HG03159 (cell line): Measurements from ENCODE around the gene DOHH.

Experiments
- ATAC-seq: cut with Tn5 transposase; IDR thresholded peaks from one replicate; pipeline ENCODE4 v1.9.1; 2021; ENCODE audit warnings: mild to moderate bottlenecking, moderate library complexity; ENCODE audit not compliant: unreplicated experiment

The DOHH gene

GRCh38 chr19:3479834-3480215 is 20.6 kb downstream of the DOHH start:
- no peak for ATAC-seq

- ATAC-seq, result no peak
These were observed 21.2 kb downstream of the DOHH start for GRCh38 chr19:3479177-3479833.

- no peak for ATAC-seq
These were observed 21.9 kb downstream of the DOHH start for GRCh38 chr19:3478409-3479176.

GRCh38 chr19:3477951-3478350 is 22.5 kb downstream of the DOHH start:
- ATAC-seq, result no peak

- ATAC-seq, result no peak
These were observed 23.0 kb downstream of the DOHH start for GRCh38 chr19:3477506-3477905.

- no peak for ATAC-seq
These were observed 23.6 kb downstream of the DOHH start for GRCh38 chr19:3476830-3477229.

- no peak for ATAC-seq
These were observed 25.0 kb downstream of the DOHH start for GRCh38 chr19:3475449-3475848.

GRCh38 chr19:3474614-3475013 is 25.9 kb downstream of the DOHH start:
- ATAC-seq, result no peak

GRCh38 chr19:3474010-3474409 is 26.5 kb downstream of the DOHH start:
- ATAC-seq, result no peak

GRCh38 chr19:3471954-3472655 is 28.4 kb downstream of the DOHH start:
- ATAC-seq, result no peak

GRCh38 chr19:3470500-3471128 is 29.9 kb downstream of the DOHH start:
- no peak for ATAC-seq

GRCh38 chr19:3469638-3470499 is 30.6 kb downstream of the DOHH start:
- no peak for ATAC-seq

- ATAC-seq, result no peak
These were observed 32.3 kb downstream of the DOHH start for GRCh38 chr19:3468211-3468610.

- ATAC-seq, result no peak
These were observed 32.9 kb downstream of the DOHH start for GRCh38 chr19:3467437-3468198.

- no peak for ATAC-seq
These were observed 33.8 kb downstream of the DOHH start for GRCh38 chr19:3466635-3467034.

- ATAC-seq, result no peak
These were observed 34.9 kb downstream of the DOHH start for GRCh38 chr19:3465552-3465951.

- ATAC-seq, result no peak
These were observed 35.8 kb downstream of the DOHH start for GRCh38 chr19:3464587-3465235.

- no peak for ATAC-seq
These were observed 36.5 kb downstream of the DOHH start for GRCh38 chr19:3463714-3464586.
